DMS53 treated with DMSO at 0.1 percent for 48 hours (cell line): Measurements from ENCODE around the gene USP54.
A peak's percentile ranks its signal among the peaks of the same experiment; 100 is the strongest.

ENCODE experiments used
- DNase-seq: peaks from one replicate; lab custom pipeline; 2025; ENCODE audit not compliant: unreplicated experiment; lab: John Stamatoyannopoulos, UW

Gene USP54

DNA sequence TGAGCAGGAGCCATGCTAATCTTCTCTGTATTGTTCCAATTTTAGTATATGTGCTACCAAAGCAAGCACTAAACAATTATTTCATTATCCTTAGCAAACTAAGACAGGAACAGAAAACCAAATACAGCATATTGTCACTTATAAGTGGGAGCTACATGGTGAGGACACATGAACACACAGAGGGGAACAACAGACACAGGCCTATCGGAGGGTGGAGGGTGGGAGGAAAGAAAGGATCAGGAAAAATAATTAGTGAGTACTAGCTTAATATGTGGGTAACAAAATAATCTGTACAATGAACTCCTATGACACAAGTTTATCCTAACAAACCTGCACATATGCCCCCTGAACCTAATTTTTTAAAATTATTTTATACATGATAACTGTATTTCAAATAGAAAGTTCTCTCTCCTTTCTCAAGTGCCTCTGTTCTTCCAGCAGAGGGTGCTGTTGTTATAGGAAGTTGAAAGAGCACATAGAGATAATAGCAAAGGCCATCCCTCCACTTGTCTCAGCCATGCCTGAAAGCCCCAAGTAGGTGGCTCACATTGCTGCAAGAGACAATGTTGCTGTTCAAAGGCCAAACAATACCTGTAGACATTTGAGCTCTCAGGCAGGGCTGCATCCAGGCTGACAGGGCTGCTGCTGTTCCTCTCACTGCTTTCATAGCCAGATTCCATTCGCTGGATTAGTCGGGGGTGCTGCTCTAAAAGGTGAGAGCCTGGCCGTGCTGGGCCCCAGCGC is 61.9 kb downstream of the USP54 start:
- DNase-seq = peak; percentile 91

- DNase-seq = no peak
Measured at GRCh38 chr10:73522263-73522662, 68.9 kb downstream of the USP54 start.

DNA sequence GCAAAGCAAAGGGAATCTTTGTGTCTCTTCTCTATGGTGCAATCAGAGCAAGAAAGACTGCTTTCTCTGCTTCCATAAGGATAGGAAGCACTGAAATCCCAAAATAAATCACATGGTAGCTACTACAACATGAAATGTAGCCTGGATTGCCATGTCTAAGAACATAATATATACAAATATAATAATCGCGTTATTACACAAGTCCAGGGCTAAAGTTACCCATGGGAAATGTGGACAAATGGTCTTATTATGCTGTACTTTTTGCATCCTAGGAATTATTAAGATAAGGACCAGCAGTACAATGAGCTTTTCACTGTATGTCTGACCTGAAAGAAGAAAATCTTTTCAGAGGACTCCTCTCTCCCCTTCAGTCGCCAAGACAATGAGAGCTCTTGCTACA is 71.8 kb downstream of the USP54 start:
- DNase-seq = no peak

DNA sequence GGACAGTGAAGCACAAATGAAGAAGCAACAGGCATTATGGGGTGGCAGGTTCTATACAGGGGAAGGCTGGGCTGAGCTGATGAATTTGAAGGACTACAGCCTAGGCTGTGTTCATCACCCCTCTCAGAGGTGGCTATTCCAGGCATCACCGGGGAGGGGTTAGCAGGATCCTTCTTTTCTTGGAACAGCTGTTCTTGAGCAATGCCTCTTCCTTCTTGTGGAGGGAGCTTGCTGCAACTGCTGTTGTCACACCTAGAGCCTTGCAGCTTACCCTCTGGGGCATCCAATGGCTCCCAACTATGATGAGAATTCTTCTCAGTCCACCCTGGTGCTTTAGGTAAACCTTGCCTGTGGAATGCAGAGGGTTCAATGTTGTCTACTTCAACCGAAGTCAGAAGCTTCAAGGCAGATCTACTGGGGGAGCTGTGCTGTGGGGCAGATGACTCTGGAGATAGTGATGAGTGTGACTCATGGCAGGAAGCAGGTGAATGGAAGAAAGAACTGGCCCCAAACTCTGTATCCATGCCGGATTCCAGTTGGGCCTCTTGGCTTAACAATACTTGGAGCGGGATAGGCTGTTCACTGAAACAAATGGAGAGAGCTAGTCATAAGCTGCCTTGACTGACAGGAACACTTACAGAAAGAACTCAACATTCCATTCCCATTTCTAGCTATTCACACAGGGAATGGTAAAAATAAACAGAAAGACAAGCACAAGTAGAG is 73.8 kb downstream of the USP54 start:
- DNase-seq = no peak

DNA sequence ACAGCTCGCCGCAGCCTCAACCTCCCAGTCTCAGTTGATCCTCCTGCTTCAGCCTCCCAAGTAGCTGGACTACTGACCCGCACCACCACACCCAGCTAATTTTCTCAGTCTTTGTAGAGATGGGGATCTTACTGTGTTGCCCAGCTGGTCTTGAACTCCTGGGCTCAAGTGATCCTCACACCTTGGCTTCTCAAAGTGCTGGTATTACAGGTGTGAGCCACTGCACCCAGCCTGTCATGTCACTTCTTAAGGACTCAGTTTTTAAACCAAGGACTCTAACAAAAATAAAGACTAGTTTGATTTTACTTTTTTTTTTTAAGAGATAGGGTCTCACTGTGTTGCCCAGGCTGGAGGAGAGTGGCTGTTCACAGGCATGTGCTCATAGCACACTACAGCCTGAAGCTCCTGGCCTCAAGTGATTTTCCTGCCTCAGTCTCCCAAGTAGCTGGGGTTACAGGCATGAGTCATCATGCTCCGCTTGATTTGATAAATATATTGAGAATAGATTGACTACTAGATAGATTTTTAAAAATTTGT is 78.9 kb downstream of the USP54 start:
- DNase-seq = no peak

DNA sequence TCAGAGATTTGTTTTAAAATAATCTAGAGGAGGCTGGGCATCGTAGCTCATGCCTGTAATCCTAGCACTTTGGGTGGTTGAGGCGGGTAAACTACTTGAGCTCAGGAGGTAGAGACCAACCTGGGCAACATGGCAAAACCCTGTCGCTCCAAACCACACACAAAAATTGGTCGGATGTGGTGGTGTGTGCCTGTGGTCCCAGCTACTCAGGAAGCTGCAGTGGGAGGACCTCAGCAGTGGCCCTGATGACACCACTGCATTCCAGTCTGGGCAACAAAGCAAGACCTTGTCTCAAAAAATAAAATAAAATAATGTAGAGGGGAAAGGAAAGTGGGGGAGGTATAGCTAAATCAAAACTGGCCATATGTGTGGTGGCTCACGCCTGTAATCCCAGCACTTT is 81.4 kb downstream of the USP54 start:
- no peak for DNase-seq

DNA sequence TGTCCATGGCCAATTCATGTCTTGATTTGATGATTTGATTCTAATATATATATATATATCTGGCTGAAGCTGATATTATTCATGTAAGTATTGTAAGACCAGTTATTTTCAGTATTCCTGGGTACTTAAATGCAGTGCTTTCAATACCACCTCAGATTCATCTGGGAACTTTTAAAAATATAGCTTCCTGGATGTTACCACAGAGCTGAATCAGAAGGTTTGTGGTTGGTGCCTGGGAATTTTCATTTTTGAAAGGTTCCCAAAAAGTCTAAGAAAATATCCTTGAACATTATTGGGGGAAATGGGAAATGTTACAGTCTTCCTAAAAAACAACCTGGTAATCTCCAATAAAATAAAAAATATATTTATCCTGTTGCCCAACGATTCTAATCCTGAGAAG is 84.7 kb downstream of the USP54 start:
- no peak for DNase-seq

DNA sequence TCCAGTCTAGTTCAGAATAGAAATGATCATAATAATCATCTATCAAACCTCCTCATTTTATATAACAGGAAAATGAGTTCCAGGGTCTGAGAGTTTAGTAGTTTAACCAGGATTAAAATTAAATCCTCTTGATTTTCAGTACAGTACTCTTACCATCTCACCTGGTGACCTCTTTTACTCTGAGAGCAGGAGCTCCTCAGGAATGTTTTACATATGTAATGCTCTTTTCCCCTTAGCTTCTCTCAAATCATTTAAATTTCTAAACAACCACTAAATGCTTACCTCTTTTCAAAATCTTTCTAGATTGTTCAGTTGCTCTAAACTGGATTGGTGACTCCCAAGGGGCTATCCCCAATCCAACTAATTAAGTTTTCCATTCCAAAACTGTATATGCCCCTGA is 85.1 kb downstream of the USP54 start:
- DNase-seq = no peak

DNA sequence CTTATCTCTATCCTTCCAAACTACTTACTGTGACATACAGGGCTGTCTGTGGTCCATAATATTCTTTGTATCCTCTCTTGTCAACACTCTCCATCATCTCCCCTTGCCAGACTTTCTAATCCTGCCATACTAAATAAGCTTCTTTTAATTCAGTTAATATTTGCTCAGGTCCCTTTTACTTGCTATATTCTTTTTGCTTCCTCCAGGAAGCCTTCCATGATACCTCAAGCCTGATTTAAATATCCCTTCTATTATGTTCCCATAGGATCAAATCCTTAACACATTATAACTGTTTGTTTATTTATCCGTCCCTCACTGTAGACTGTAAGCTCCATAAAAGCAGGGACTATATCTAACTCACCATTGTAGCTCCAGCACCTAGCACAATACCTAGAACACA is 88.1 kb downstream of the USP54 start:
- no peak for DNase-seq

DNA sequence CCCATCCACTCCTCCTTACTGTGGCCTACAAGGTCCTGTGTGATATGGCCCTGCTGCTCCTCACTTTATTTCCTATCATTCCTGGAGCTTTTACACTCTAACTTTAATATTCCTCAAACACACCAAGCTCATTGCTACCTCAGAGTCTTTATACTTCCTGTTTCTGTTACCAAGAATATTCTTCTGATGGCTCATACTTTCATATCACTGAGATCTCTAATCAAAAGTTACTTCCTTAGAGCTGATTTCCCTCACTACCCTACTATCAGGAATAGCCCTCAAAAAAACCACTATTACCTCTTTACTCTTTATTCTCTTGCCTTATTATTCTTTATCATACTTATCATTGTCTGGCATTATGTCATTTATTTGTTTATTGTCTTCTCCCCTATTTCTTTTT is 89.5 kb downstream of the USP54 start:
- no peak for DNase-seq

- DNase-seq = no peak
Measured at GRCh38 chr10:73497623-73498022, 93.5 kb downstream of the USP54 start.

DNA sequence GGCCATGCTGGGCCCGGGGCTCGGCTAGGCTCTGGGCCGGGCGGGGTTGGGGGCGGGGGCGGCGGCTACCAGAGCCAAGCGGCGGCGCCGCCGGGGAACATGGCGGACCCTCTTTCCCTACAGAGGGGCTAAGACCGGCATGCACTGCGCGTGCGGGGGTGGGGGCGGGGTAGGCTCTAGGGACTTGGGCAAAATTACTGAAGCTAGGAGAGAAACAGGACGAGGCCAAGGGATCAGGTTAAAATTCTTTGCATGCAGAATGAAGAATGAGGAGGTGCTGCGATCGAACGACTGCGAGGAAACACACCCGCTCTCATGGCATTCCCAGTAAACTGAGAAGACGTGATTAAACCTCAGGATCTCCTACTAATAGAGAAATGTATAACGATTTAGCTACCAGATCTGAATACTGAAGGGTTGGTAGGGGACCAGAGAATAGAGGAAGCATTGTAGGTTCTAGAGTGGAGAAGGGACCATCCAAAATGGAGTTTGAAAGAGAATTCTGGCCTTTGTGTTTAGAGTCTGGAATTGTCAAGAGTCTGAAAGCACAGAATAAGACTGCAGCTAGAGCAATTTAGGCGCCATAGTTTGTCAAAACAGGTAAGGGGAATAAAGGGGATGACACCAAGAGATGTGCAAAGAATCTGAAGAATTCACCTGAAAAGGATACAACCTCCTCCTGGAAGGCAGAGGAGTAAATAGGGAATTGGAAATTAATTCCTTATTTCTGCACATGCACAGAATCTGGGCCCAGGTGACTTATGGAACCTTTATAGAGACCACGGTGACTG is 95.1 kb downstream of the USP54 start, which contains the start of gene PPP3CB:
Gene PPP3CB (minus strand): TSS at position 141 of the 791 bp plus-strand sequence. CDS start 135 bp downstream, at position 6.
- DNase-seq = peak; percentile 76

DNA sequence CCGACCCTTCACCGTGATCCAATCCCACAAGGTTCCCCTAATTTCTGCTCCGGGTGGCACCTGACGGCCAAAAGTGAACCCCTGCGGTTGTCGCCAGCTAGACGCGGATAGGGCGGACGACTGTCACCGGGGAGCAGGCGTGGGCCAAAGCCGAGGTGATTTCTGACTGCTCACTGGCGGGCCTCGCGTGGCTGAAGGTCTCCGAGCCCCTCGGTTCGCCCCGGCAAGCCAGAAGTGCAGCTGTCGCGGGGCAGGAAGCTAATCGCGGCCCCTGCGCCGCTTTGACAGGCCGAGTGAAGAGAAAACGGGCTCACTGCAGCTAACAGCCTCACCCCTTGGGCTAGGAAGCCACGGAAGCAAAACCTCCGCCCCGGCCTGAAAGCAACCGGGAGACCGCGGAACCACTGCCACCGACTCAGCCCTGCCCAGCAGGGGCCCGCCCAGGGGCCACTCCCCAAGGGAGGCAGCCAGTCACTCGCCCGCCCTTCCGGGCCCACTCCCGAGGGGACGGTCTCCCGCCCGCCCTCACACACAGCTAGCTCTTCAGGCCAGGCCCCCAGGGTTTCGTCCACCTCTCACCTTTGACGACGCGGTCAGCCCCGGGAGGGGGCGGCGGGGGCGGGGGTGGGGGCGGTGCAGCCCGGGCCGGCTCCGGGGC is 95.8 kb downstream of the USP54 start:
- DNase-seq = peak; percentile 79

GRCh38 chr10:73494877-73495225 is 96.3 kb downstream of the USP54 start:
- no peak for DNase-seq

DNA sequence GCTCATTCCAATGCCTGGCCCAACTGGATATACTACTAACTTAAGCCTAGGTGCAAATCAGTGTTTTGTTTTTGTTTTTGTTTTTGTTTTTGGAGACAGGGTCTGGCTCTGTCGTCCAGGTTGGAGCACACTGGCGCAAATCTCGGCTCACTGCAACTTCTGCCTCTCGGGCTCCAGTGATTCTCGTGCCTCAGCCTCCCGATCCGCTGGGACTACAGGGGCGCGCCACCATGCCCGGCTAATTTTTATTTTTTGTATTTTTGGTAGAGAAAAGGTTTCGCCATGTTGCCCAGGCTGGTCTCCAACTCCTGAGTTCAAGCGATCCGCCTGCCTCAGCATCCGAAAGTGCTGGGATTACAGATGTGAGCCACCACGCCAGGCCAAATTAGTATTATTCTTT is 96.9 kb downstream of the USP54 start:
- DNase-seq = no peak

DNA sequence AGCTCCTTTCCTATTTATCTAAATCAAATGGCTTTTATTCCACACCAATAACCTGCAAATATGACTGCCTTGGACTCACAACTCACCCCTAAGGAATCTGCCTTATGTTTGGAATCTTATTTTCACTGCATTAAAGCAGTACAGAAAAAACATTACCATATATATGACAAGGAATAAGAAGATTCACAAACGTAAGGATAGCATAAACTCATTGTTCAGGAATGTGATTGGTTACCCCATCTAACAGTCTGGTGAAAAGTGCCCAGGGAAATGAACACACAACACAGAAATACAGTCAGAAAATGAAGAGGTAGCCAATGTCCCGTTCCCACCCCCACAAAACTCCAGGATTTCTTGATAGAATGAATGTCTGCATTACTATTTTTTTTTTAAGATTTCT is 97.4 kb downstream of the USP54 start:
- no peak for DNase-seq

DNA sequence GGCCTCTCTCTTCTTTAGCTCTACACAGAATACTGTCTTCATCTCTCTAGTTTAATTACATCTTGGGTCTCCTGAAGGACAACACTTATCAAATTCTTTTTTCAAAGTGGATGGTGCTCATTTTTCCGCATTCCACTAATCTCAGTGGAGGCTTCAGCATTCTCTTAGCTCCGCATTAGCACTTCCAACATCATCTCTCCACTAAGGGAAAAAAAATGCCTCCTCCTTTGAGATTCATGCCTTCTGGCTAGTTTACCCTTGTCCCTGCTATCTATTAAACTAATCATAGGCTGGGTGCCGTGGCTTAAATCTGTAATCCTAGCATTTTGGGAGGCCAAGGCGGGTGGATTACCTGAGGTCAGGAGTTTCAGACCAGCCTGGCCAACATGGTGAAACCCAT is 104.5 kb downstream of the USP54 start:
- no peak for DNase-seq

- no peak for DNase-seq
Measured at GRCh38 chr10:73485320-73485719, 105.8 kb downstream of the USP54 start.

DNA sequence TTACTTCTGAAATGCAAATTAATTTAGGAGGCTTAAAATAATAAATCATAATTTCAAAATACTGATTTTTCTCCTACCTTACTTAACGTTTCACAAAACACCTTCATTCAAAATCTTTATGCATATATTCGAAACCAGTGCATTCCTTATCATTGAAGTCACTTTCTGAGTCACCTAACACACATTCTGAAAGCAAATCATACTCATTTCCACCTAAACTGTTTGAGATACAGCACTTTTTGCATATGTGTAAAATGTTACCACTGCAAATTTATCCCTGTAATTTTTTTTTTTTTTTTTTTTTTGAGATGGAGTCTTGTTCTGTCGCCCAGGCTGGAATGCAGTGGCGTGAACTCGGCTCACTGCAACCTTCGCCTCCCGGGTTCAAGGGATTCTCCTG is 111.0 kb downstream of the USP54 start:
- no peak for DNase-seq

GRCh38 chr10:73478636-73479035 is 112.5 kb downstream of the USP54 start:
- DNase-seq = no peak

DNA sequence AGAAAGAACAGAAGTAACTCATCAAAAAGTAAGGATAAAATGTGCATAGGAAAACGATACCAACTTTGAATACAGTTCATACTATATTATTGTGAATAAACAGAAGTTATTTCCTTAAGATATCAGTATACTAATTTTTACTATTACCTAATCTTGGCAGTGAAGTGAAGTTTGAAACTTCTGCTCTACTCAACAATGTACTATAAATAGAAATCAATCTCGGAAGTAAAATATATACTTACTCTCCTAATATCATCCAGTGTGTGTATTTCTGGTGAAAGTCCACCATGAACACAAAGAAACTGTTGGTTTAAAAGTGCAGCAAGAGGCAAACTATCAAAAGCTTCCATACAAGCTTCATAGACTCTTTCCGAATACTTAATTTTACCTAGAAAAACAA is 119.9 kb downstream of the USP54 start:
- DNase-seq = no peak
